Measurements from ENCODE around the gene PPP1R36.
A peak's percentile ranks its signal among the peaks of the same experiment; 100 is the strongest.
"Not testable (repeated sequence)": the region's sequence is repeated elsewhere in the genome, so short reads cannot be mapped to it uniquely, and the experiment has no call there.

PPP1R36 gene

DNA sequence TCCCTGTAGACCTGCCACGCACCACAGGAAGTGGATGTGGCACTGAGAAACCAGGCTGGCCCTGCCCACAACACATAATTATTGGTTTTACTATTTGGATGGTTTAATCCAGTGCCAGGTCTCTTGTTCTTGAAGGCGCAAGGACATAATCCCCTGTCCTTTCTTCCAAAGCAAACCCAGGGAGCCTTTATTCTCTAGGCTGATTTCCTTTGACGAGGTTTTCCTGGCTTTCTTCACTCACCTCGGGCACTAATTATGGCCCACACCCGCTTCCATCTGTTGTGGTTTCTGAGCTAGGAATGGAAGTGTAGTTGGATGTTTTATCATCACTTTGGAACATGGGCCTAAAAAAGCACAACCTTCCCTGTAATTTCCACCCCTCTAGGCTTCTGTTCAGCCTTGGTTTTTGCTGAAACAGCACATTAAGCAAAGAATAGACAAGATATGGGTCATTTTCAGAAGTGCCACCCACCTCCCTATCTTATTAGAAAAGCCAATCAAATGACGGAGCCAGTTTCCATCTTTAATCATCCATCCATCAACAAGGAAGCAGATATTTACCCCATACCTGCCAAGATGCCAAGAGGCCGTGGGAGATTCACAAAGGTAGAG is 73.9 kb downstream of the PPP1R36 start:
- TF ChIP-seq POLR2A (IDR thresholded peaks at IDR 0.05; ENCODE audit: low read depth, low read length): no peak
- FAIRE-seq: no peak
- DNase-seq (ENCODE audit: insufficient read length, low spot score): no peak

GRCh38 chr14:64625386-64626232 is 75.8 kb downstream of the PPP1R36 start:
- no peak for TF ChIP-seq POLR2A (IDR thresholded peaks at IDR 0.05; ENCODE audit: low read depth, low read length)
- DNase-seq (ENCODE audit: insufficient read length, low spot score): no peak
- FAIRE-seq: no peak

DNA sequence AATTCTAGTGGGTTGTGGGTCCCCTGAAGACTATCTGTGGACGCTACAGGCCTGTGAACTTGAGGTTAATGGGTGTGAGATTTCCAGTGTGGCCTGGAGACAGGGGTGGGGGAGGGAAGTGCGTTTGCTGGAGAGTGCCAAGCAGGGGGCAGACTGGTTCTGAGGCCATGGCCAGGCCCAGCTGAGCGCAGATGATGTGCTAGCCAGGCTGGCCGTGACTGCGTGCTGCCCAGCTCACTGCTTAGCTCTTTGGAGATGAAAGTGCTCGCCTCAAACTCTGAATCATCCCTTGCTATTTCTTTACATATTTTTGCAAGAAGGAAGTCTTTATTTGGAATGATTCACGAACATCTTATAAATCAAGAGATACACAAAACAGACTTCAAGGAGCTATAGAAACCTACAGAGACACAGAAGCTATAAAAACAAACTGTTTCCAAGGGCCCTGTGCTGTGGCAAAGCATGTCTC is 79.2 kb downstream of the PPP1R36 start:
- TF ChIP-seq POLR2A (IDR thresholded peaks at IDR 0.05; ENCODE audit: low read depth, low read length): no peak
- FAIRE-seq (peak; percentile 97), DNase-seq (ENCODE audit: insufficient read length, low spot score) (peak; percentile 79)

DNA sequence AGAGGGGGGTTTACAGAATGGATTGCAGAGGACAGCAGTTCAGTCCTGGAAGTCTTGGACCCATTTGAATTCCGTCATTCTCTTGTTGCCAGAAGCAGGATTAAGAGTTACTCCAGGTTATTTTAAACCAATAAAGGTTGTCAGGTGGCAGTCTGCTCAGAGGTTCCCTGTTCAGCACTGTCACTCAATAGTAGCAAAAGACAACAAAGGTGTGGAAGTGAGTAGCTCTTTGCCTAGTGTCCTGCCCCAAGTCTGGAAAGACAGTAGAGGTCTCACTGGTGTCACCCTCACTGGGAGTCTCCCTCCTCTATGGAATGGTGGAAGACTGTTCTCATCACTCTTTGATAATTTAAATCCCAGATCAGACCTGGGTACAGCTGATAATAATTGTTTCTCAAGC is 81.0 kb downstream of the PPP1R36 start:
- no peak for TF ChIP-seq POLR2A (IDR thresholded peaks at IDR 0.05; ENCODE audit: low read depth, low read length)
- no peak for FAIRE-seq

DNA sequence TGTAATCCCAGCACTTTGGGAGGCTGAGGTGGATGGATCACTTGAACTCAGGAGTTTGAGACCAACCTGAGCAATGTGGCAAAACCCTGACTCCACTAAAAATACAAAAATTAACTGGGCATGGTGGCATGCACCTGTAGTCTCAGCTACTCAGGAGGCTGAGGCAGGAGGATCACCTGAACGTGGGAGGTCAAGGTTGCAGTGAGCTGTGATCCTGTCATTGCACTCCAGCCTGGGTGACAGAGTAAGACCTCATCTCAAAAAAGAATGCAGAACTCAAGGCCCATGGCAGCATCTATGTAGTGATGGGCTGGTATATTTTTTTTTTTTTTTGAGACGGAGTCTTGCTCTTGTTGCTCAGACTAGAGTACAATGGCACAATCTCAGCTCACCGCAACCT is 81.5 kb downstream of the PPP1R36 start:
- not testable (repeated sequence) for DNase-seq (ENCODE audit: insufficient read length, low spot score); FAIRE-seq

More for the DNA sequence above, 81.0 kb downstream of the PPP1R36 start:
- DNase-seq (ENCODE audit: insufficient read length, low spot score): no peak

- no peak for TF ChIP-seq POLR2A (IDR thresholded peaks at IDR 0.05; ENCODE audit: low read depth, low read length)
- DNase-seq (ENCODE audit: insufficient read length, low spot score) (no peak), FAIRE-seq (no peak)
These were observed 82.3 kb downstream of the PPP1R36 start for GRCh38 chr14:64632056-64632455.

- FAIRE-seq: no peak
- no peak for DNase-seq (ENCODE audit: insufficient read length, low spot score)
These were observed 84.8 kb downstream of the PPP1R36 start for GRCh38 chr14:64634558-64634957.

GRCh38 chr14:64636208-64636979 is 86.6 kb downstream of the PPP1R36 start:
- DNase-seq (ENCODE audit: insufficient read length, low spot score) (no peak), FAIRE-seq (peak; percentile 67)
- no peak for TF ChIP-seq POLR2A (IDR thresholded peaks at IDR 0.05; ENCODE audit: low read depth, low read length)

More at GRCh38 chr14:64634558-64634957, 84.8 kb downstream of the PPP1R36 start:
- TF ChIP-seq POLR2A (IDR thresholded peaks at IDR 0.05; ENCODE audit: low read depth, low read length): no peak

DNA sequence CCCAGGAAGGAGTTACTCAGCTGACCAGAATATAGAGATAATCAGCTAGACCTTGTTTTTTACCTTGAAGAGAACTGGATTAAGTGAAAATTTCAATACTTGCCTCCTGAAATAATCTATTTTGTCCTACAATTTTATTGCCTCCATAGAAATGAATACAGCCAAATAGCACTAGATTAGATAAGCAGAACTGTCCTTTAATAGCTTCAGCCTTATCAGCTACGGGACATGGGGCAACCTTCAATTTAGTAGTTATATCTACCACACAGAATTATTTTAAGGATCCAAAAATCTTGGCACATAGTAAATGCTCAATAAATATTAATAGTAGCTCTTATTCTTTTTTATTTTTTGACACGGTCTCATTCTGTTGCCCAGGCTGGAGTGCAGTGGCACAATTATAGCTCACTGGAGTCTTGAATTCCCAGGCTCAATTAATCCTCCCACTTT is 87.2 kb downstream of the PPP1R36 start:
- DNase-seq (ENCODE audit: insufficient read length, low spot score) (no peak), FAIRE-seq (no peak)
- no peak for TF ChIP-seq POLR2A (IDR thresholded peaks at IDR 0.05; ENCODE audit: low read depth, low read length)

DNA sequence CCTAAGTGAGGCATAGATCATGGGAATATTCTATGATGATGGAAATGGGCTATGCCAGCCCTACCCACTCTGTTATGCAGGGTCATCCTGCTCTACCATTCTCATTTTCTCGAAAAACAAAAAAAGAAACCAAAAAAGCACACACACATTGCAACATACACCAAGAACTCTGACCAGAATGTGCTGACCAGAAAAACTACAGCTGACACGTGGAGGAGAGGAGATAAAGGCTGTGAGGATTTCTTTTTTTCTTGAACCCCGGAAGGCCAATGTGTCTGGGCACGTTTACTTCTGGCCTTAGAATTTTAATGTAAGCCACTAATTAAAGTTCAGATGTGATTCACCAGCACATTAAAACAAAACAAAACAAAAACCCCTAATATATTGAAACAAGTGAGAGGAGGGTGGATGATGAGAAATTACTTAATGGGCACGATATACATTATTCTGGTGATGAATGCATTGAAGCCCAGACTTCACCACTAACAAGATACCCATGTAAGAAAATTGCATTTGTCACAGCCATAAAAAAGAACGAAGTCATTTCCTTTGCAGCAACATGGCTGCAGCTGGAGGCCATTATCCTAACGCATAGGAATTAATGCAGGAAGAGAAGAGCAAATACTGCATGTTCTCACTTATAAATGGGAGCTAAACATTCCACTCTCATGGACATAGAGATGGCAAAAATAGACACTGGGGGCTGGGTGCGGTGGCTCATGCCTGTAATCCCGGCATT is 88.1 kb downstream of the PPP1R36 start:
- TF ChIP-seq POLR2A (IDR thresholded peaks at IDR 0.05; ENCODE audit: low read depth, low read length): no peak
- DNase-seq (ENCODE audit: insufficient read length, low spot score): no peak
- no peak for FAIRE-seq

GRCh38 chr14:64638625-64639024 is 88.9 kb downstream of the PPP1R36 start:
- DNase-seq (ENCODE audit: insufficient read length, low spot score) (no peak), FAIRE-seq (no peak)
- no peak for TF ChIP-seq POLR2A (IDR thresholded peaks at IDR 0.05; ENCODE audit: low read depth, low read length)
